Calu3 (cell line): ENCODE data around the gene NLK. TPM values are rescaled to one million over a fixed set of nuclear protein-coding genes. Genes with fewer than 3 reads are reported as not detected.

Source experiments
- BruUV-seq: library from RNA; stranded (reverse); fragments of 400-500 nt; replicated peaks from 2 replicates; lab custom pipeline; 2021; lab: Mats Ljungman, UMichigan
- CTCF ChIA-PET: fragments of 300-600 bp; sonication (Branson Sonifier 250); formaldehyde crosslinking; loops from one replicate; lab custom pipeline; 2022; ENCODE audit warnings: antibody characterized with exemption; lab: Charles Lee
- DNase-seq: peaks from one replicate; pipeline ENCODE4 v3.0.0; 2022
- H3K27ac Mint-ChIP-seq: one replicate; pipeline ENCODE4 v1.8.0; 2022; ENCODE audit warnings: mixed read lengths; ENCODE audit not compliant: unreplicated experiment
- H3K27me3 Mint-ChIP-seq: one replicate; pipeline ENCODE4 v1.8.0; 2022; ENCODE audit warnings: mixed read lengths; ENCODE audit not compliant: unreplicated experiment
- H3K36me3 Mint-ChIP-seq: one replicate; pipeline ENCODE4 v1.8.0; 2022; ENCODE audit warnings: mild to moderate bottlenecking, moderate library complexity, mixed read lengths; ENCODE audit not compliant: insufficient read depth, unreplicated experiment
- H3K4me1 Mint-ChIP-seq: one replicate; pipeline ENCODE4 v1.8.0; 2022; ENCODE audit warnings: mild to moderate bottlenecking, low read depth, mixed read lengths; ENCODE audit not compliant: unreplicated experiment
- H3K4me3 Mint-ChIP-seq: one replicate; pipeline ENCODE4 v1.8.0; 2022; ENCODE audit warnings: mild to moderate bottlenecking, low read depth, moderate library complexity, mixed read lengths; ENCODE audit not compliant: unreplicated experiment
- H3K9me3 Mint-ChIP-seq: one replicate; pipeline ENCODE4 v1.8.0; 2022; ENCODE audit warnings: low read depth, mixed read lengths; ENCODE audit not compliant: unreplicated experiment
- CTCF ChIP-seq: fragments of 200-600 bp; IDR thresholded peaks from one replicate; pipeline ENCODE4 v1.8.0; 2022; ENCODE audit warnings: antibody characterized with exemption; ENCODE audit not compliant: unreplicated experiment
- intact Hi-C: fragments of 100-400 bp; cut with micrococcal nuclease; formaldehyde crosslinking; loops from one replicate; pipeline ENCODE4 v1.10.0; 2022; ENCODE audit not compliant: unreplicated experiment
- total RNA-seq: library from RNA; stranded (reverse); gene quantifications from 2 replicates; pipeline ENCODE4 v1.2.3, GENCODE V29; 2022

Gene NLK
- total RNA-seq, 1 experiment from 2014 or later = 20.4 TPM

GRCh38 chr17:28136923-28137322, 94.4 kb downstream of the NLK start:
- DNase-seq = no peak
- Mint-ChIP-seq H3K9me3 (no peaks in the 10 kb centered on the region), H3K27me3 (no peaks in the 10 kb centered on the region), H3K4me3 (no peak overlapping the region), H3K36me3 (no peaks in the 10 kb centered on the region), H3K4me1 (peaks cover 11% of the 10 kb centered on the region), H3K27ac (no peak overlapping the region)
- intact Hi-C loops = loop anchor here (10.0 kb wide), 1 partner anchor 162 kb away; no protein-coding TSS in a partner anchor
- CTCF ChIA-PET = no interaction called here
- BruUV-seq = no TSS peak
- no peak for TF ChIP-seq CTCF

GRCh38 chr17:28139822-28140221, 97.3 kb downstream of the NLK start:
- intact Hi-C loops = loop anchor here (10.0 kb wide), 1 partner anchor 165 kb away; no protein-coding TSS in a partner anchor
- DNase-seq = no peak
- Mint-ChIP-seq H3K27me3 (no peaks in the 10 kb centered on the region), H3K4me1 (no peaks in the 10 kb centered on the region), H3K36me3 (no peaks in the 10 kb centered on the region), H3K9me3 (no peaks in the 10 kb centered on the region), H3K4me3 (no peak overlapping the region), H3K27ac (no peak overlapping the region)
- TF ChIP-seq CTCF = no peak
- no TSS peak for BruUV-seq
- CTCF ChIA-PET = no interaction called here

GRCh38 chr17:28141313-28141712, 98.8 kb downstream of the NLK start:
- no peak for TF ChIP-seq CTCF
- H3K36me3 Mint-ChIP-seq = no peaks in the 10 kb centered on the region

GRCh38 chr17:28141773-28142172, 99.3 kb downstream of the NLK start:
- Mint-ChIP-seq H3K4me1 (no peaks in the 10 kb centered on the region), H3K27ac (no peak overlapping the region), H3K36me3 (peaks cover 3% of the 10 kb centered on the region), H3K9me3 (no peaks in the 10 kb centered on the region), H3K27me3 (no peaks in the 10 kb centered on the region), H3K4me3 (no peak overlapping the region)
- no TSS peak for BruUV-seq
- no peak for TF ChIP-seq CTCF
- DNase-seq = no peak
- intact Hi-C loops = no loop called here
- CTCF ChIA-PET = interaction anchor here (0.6 kb wide), 1 partner anchor 154 kb away, joined by 4 read pairs; no protein-coding TSS in a partner anchor

More at GRCh38 chr17:28141313-28141712, 98.8 kb downstream of the NLK start:
- no peaks in the 10 kb centered on the region for H3K27me3 Mint-ChIP-seq
- no peak for DNase-seq
- CTCF ChIA-PET = interaction anchor here (0.6 kb wide), 1 partner anchor 155 kb away, joined by 4 read pairs; no protein-coding TSS in a partner anchor
- no peak overlapping the region for H3K4me3 Mint-ChIP-seq
- no TSS peak for BruUV-seq
- H3K4me1 Mint-ChIP-seq = no peaks in the 10 kb centered on the region
- intact Hi-C loops = no loop called here
- H3K9me3 Mint-ChIP-seq = no peaks in the 10 kb centered on the region
- no peak overlapping the region for H3K27ac Mint-ChIP-seq
